SW480 (cell line): ENCODE results near the gene ZMPSTE24.
"Not testable (repeated sequence)": the region's sequence is repeated elsewhere in the genome, so short reads cannot be mapped to it uniquely, and the experiment has no call there.

Source experiments
- DNase-seq: peaks from one replicate; pipeline ENCODE4 v3.0.0-alpha.2; 2016; ENCODE audit warnings: low spot score

Gene ZMPSTE24

DNA sequence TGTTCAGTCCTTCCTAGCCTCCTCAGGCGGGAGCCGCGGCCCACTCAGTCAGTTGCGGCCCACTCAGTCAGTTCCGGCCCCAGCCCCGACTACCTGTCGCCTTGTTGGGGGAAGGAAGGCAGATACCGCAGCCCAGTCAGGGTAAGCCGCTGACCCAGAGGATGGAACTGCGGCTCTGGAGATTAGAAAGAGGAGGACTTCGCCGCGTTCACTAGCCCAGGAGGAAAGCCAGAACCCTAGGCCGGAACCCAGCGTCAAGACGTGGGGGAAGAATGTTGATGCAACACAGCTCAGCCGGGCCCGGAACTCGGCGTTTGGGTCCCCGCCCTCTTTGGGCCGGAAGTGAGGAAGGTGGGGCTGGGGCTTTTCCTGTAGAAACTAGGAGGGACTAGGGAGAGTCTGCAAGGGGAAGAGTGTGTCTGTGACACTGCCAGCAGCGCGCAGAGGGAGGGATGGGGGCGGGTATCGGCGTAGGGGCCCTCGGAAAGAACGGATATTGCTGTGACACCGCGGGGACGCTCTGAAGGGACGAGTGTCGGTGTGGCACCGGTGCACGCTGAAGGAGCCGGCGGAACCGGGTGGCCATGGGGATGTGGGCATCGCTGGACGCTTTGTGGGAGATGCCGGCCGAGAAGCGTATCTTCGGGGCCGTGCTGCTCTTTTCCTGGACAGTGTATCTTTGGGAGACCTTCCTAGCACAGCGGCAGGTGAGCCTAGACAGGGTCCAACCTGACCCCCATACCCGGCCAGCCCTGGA, at the start of gene ZMPSTE24:
Gene ZMPSTE24, plus strand, starts transcription at position 549 of the 757 bp plus-strand sequence. Its CDS starts 36 bp downstream, at position 585.
- DNase-seq, result peak; percentile 97

DNA sequence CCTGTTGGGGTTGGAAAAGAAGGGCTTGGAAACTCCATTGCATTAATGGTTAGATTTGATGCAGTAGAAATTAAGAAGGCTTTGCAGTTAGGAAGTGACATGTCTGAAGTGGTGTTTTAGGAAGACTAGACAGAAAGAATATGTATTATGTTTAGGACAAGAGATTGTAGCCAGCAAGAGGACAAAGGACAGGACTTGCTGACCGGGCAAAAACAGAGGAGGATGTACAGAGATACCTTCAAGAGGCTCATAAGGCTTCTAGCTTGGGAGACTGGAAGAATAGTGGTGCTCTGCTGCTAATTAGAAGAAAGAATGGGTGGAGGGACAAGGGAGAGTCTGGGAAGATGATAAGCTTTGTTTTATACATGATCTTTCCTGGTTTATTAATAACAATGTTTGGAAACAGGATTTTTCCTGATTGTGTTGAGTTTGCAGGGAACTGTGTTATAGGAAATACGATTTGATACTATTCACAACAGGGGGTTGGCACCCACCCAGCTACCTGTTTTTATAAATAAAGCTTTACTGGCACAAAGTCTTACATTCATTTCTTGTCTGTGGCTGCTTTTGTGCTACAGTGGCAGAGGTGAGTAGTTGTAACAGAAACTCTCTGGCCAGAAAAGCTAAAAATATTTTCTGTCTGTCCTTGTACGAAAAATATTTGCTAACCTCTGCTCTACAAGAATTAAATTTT, 47.4 kb upstream of the ZMPSTE24 start:
- DNase-seq, result no peak

DNA sequence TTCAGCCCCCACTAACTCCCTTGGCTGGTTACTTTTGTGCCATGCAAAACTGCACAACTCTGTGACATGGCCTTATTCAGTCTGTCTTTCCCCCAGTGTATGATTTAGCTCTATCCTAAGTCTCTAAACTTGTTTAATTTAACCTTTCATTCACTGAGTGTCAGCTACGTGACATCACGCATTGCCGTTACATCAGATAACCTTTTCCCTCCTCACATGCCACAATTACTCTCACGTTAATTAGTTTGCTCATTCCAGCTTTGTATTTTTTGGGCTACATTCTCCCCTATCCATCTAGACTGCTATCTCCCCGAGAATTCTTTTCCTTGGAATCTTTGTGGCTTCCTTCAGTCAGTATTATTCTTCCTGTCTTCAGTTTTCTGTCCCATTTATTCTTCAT, 39.7 kb upstream of the ZMPSTE24 start:
- DNase-seq, result no peak

DNA sequence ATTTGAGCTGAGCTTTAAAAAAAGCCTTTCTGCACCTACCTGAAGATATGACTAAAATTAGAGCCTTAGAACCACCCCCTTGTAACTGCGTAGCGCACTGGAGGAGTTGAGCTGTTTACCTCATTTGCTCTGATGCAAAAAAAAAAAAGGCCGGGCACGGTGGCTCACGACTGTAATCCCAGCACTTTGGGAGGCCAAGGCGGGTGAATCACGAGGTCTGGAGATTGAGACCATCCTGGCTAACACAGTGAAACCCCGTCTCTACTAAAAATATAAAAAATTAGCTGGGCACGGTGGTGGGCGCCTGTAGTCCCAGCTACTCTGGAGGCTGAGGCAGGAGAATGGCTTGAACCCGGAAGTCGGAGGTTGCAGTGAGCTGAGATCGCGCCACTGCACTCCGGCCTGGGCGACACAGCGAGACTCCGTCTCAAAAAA, 36.5 kb upstream of the ZMPSTE24 start:
- not testable (repeated sequence) for DNase-seq

DNA sequence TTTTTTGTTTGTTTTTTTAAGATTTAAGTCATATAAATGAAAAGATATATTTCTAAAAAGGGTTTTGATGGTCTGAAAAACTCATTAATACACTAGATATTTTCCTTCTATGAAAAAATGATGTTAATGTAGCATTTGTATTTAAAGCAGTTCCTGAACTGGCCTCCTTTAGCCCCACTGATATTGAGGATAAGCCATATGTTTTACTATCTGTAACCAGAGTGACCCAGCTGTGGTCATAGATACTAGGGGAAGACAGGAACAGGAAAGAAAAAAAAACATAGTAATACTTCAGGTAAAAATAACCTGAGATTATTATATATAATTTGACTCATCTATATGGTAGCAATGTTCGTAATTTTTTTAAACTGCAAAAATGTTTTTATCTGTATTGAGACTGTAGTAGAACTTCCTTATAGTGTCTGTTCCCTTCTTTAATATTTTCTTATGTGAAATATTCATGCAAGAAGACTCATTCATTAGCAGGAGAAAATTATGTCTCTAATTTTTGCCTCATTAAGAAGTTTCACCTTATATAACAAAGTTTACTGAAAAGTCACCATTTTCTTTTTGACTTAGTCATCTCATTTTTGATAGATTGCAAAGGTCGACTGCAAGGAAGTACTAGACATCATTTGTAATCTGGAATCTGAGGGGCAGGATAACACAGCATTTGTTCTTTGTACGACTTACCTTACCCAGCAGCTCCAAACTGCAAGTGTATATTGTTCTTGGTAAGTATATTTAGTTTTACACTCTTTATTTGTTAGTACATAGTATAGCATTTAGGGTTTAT, 35.9 kb upstream of the ZMPSTE24 start:
- no peak for DNase-seq

DNA sequence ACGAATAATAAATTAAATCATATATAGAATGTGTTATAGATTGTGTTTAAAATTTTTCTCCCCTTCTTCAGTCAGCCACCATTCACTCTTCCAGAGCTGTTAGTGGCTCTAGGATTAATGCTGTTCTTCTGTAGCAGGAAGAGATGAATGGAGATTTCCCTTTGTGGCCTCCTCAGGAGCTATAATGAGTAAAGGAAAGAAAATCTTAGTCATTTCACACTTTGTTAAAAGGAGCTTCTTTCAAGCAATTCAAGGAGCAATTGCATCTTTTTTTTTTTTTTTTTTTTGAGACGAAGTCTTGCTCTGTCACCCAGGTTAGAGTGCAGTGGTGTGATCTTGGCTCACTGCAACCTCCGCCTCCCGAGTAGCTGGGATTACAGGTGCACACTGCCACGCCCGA, 34.0 kb upstream of the ZMPSTE24 start:
- DNase-seq, result no peak

DNA sequence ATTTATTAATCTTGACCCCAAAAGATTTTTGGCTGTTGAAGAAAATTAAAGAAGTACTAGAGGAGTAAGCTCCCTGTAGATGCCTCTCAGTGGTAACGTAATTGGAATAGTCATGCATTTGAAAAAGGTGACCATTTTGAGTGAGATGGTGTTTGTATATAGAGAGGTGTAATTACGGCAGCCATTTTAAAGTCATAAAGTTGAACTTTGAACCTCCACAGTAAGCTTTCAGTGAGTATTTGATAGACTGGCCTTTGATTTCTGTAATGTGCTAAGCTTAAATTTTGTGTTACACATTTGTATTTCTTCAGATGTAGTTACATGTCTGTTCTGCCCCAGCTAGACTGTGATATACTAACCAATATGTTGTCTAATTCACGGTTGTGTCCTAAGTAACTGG, 31.8 kb upstream of the ZMPSTE24 start:
- DNase-seq, result no peak

DNA sequence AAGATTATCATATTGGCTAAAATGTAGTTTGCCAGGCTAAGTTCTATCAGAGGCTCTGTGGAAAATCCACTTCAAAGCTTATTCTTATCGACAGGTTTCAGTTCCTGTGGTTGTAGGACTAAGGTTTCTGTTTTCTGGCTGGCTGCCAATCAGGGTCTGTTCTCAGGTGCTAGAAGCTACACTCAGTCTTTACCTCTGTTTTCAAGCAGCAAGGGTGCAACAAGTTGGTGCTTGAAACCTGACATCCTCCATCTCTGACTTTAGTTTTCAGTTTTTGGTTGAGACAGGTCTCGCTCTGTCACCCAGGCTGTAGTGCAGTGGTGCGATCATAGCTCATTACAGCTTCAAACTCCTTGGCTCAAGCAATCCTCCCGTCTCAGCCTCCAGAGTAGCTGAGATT, 25.6 kb upstream of the ZMPSTE24 start:
- no peak for DNase-seq

DNA sequence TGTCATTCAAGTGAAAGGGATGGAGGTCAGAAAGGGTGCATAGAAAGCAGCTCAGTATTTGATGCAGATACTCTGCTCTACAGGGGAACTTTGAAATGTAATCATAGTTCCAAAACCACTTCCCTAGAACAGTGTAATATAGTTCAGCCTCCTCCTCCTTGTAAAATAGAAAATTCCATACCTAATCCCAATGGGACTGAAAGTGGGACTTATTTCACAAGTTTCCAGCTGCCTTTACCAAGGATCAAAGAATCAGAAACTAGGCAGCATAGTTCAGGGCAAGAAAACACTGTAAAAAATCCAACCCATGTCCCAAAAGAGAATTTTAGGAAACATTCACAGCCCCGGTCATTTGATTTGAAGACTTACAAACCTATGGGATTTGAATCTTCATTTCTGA, 18.4 kb upstream of the ZMPSTE24 start:
- no peak for DNase-seq

DNA sequence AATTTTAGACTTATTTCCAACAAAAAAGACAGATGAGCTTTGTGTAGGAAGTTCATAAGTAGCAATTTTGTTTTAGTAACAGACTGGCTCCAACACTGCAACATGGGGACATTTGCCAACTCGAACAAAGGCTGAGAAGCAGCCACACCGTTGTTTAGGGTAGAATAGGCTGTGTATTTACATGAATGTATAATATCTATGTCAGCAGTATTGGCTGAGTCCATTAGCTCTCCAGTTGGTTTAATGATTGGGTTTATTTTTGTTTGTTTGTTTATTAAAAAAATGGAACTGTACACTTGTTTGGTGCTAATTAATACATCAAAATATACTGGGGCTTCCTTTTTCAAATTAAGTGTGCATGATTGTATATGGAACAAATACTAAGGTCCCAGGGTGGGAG, 17.6 kb upstream of the ZMPSTE24 start:
- no peak for DNase-seq

DNA sequence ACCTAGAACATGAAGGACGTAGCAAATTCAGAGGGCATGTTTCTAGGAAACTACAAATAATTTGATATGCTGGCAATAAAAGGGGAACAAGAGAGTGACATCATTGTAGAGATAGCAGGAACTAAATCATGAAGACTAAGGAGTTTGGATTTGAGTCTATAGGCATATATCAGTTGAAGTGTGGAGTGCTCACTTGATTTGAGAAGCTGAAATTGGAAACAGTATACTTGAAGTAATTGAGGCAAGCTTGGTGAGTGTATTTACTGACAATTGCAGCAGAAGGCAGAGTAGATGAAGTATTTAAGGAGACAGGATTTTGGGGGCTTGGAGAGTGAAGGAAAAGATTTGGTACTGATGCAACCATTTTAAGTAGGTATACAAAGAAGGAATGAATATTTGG, 16.7 kb upstream of the ZMPSTE24 start:
- no peak for DNase-seq

DNA sequence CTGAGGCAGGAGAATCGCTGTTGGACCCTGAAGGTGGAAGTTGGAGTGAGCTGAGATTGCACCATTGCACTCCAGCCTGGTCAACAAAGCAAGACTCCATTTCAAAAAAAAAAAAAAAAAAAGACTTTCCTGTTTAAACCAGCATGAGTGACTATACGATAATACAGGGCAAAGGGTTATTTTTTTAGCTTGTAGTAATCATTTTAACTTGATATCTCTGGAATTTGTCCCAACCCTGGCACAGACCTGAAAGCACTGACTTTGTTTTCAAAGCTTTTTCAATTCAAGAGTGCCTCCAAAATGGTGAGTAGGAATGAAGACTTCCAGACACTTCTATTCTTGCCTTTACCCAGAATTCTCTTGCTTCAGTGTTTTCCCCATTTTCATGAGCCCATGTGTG, 14.7 kb upstream of the ZMPSTE24 start:
- DNase-seq, result no peak

DNA sequence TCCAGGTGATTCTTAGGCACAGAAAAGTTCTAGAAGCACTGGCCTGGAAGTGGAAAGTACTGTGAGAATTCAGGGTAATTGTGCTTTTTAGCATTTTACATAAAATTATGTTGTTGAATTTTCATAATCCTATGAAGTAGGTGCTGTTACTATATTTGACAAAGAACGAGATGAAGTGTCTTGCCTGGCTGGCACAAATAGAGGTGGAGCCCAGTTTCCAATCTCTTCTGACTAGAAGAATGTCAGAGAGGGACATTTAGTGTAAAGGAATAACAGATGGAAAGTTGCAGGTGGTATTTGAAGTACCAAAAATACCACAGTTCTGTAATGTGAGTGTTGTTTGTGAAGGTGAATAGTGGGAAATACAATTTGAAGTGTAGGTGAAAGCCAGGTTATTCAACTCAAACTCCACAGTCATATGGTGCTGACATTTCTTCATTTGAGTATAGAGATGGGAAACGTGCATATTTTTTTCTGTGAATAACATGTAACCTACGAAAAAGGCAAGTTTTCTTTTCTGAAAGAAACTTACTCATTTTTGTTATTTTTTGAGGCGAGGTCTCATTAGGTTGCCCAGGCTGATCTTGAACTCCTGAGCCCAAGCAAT, 13.8 kb upstream of the ZMPSTE24 start:
- no peak for DNase-seq

DNA sequence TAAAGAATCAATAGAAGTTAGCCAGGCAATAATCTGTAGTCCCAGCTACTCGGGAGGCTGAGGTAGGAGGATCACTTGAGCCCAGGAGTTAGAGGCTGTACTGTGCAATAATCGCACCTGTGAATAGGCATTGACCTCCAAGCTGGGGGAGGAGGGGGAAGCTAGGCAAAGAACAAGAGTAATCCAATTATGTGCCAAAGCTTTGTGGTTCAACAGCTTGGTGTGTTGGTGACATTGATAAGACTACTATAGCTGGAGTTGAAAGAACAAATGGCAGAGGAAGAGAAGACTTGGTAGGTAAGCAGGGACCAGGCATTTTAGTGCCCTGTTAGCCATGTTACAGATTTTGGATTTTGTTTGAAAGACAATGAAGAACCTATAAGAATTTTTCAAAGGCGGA, 12.3 kb upstream of the ZMPSTE24 start:
- no peak for DNase-seq

DNA sequence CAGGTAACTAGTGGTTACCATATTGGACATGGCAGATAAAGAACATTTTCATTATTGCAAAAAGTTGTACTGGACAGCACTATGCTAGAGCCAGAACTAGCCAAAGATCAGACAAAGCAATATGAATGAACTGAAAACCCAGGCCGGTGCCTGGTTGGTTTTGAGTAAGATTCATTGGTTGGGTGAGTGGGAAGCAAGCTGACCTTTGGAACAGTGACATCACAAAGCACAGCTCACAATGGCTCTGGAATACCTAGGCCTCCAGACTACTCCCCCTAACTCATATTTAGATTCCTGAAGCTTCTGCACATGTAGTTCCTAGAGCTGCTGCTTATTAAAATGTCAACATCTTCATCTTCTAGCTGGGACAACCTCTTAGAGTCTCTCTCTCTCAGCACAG, 10.4 kb upstream of the ZMPSTE24 start, which contains the start of gene TMCO2:
Gene TMCO2, plus strand, starts transcription at position 283 of the 400 bp plus-strand sequence. Its CDS starts 57 bp downstream, at position 340.
- DNase-seq, result peak; percentile 26

DNA sequence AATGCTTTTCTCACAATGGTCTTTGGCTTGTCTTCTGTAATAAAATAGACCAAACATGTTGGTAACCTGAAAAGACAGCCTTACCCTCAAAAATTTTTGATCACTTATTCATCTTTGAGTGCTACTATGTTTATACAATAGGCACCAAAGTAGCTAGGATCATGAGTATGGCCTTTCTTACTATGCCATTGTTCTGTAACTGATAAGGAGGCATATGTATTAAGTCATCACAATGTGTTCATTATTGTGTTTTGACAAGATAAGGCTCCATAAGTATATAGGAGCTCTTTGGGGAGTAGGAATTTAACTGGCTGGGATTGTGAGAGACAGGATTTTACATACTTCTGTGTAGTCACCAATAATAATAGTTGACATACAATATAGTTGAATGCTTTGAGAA, 9.6 kb upstream of the ZMPSTE24 start:
- DNase-seq, result no peak

DNA sequence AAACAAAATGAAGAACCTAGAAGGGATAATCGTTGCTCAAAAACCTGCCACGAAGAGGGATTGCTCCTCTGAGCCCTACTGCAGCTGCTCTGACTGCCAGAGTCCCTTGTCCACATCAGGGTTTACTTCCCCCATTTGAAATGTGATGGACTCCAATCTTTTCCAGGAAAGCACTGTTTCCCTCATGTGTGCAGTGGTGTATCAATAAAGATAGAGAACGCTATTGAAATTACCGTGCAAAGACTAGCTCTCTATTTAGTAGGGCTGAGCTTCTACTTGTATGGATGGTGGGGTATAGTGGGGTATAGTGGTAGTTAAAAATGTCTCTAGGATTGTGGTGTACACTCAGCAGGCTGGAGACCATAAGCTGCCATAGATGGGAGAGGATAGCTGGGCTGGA, 6.6 kb upstream of the ZMPSTE24 start:
- DNase-seq, result no peak

DNA sequence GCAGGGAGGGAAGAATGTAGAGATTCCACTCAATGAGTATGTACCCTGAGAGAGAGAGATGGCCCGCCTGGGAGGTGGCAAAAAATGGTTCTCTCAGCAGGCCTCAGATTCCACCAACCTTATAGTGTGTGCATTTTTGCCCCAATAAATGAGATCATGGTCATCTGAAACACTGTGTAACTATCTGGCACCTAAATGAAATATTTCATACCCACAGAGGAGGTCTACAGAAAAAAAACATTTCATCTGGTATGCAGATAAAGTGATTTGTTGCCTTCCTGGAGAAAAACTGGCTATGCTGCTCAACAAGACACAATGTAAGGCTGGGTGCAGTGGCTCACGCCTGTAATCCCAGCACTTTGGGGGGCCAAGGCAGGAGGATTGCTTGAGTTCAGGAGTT, 5.4 kb upstream of the ZMPSTE24 start:
- no peak for DNase-seq

DNA sequence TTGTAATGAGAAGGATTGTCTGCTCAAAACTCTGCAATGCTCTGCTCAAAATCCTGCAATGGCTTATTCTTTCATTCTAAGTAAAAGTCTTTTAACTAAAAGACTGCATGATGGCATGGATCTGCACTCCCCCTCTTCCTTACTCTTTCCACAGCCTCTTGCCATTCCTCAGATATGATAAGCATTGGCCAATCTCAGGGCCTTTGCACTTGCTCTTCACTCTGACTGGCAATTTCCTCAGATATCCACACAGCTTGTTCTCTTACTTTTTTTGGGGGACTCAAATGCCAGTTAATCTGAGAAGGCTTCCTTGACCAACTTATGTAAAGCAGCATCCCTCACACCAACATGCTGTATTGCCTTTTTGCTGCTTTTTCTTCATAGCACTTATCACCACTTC, 2.8 kb upstream of the ZMPSTE24 start:
- DNase-seq, result no peak

DNA sequence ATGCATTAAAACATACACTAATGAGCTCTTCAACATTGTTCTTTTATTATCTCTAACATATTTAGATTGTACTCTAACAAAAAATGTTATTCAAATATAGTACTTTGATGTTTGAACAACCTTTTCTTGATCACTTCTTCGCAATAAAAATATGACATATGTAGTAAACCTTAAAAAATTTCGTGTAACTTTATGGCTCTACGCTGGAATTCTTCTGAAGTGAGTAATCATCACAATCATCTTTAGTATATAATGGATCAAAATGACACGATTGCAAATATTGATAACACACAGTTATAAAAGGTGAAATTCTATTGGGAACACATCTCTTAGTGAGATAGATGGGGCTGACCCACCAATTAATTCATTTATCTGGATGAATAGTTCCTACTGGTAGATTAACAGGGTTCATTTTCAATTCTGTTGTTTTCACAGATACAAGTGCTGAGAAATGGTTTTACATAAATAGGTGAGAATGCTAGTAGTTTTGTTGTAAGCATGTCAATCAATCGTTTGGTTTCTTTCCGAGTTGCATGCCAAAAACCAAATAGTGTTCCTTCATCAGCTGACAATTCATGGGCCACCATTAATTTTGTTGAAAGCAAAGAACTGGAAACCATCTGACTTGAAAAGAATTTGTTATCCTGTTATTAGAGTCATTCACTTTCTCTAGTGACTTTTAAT, 1.5 kb upstream of the ZMPSTE24 start:
- no peak for DNase-seq

DNA sequence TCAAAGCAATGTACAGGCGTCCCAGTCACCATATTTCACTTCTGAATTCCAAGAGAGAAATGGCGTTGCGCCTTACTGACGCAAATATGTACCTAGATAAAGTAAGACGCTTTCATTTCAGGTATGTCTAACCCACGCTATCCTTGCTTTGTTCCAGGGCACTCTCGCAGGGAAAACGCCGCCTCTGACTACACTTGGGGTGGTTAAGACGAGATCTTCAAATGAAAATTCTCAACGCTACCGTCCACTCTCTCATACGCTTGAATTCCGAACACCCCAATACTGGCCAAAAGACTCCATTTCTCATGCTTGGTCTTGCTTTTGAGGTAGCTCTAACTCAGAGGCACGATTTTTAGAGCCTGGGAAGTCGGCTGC, 736 bp upstream of the ZMPSTE24 start:
- DNase-seq, result peak; percentile 50

DNA sequence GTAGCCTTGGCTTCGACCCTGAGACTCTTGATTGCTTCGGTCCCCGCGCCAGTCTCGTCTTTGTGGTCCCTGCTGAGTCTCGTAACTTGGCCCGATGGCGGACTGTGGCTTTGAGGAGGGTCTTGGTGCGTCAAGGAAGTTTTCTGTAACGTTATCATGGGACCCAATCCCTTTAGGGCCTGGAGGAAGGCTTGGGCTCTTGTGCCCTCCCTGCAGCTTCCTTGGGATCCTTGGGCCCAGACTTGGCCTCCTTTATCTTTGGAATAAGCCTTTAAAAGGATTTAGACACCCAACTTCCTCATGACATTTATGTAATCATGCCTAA, 371 bp downstream of the ZMPSTE24 start:
- no peak for DNase-seq
